Immature natural killer cell (primary cell): ENCODE data around the gene ZNF24. TPM values are rescaled to one million over a fixed set of nuclear protein-coding genes. Genes with fewer than 3 reads are reported as not detected.

Source experiments
- DNase-seq, 3 donors: peaks; one replicate each; pipeline ENCODE4 v3.0.0; 2022; ENCODE audit warnings: mixed read lengths in 1 of 3
- H3K27ac Mint-ChIP-seq, 6 donors: one replicate each; pipeline ENCODE4 v1.8.0; 2020; ENCODE audit warnings: mixed read lengths in 6 of 6, mild to moderate bottlenecking in 5 of 6, inconsistent platforms in 4 of 6, moderate library complexity in 3 of 6
- H3K27me3 Mint-ChIP-seq, 3 donors: one replicate each; pipeline ENCODE4 v1.8.0; 2020 to 2021; ENCODE audit warnings: low read depth in 3 of 3, mild to moderate bottlenecking in 3 of 3, mixed read lengths in 3 of 3, moderate library complexity in 3 of 3, inconsistent platforms in 1 of 3
- H3K36me3 Mint-ChIP-seq, 3 donors: one replicate each; pipeline ENCODE4 v1.8.0; 2020; ENCODE audit warnings: mixed read lengths in 3 of 3, inconsistent platforms in 2 of 3, mild to moderate bottlenecking in 2 of 3
- H3K4me1 Mint-ChIP-seq, 2 donors: one replicate each; pipeline ENCODE4 v1.8.0; 2020; ENCODE audit warnings: inconsistent platforms in 2 of 2, mild to moderate bottlenecking in 2 of 2, mixed read lengths in 2 of 2, moderate library complexity in 1 of 2
- H3K4me3 Mint-ChIP-seq, 5 donors: one replicate each; pipeline ENCODE4 v1.8.0; 2020; ENCODE audit warnings: mild to moderate bottlenecking in 5 of 5, mixed read lengths in 5 of 5, inconsistent platforms in 3 of 5, moderate library complexity in 3 of 5
- H3K9me3 Mint-ChIP-seq, 6 donors: one replicate each; pipeline ENCODE4 v1.8.0; 2020; ENCODE audit warnings: mild to moderate bottlenecking in 6 of 6, mixed read lengths in 6 of 6, inconsistent platforms in 4 of 6, moderate library complexity in 3 of 6
- polyA plus RNA-seq, 3 donors: library from polyadenylated mRNA; unstranded; fragments of 300-500 nt; fragmentation: Illumina TruSeq; gene quantifications; one replicate each; pipeline ENCODE4 v1.2.3, GENCODE V29; 2021

Gene ZNF24
- 10 to 100 TPM; 46.4 to 83.3 (median 76.7) TPM for polyA plus RNA-seq

DNA sequence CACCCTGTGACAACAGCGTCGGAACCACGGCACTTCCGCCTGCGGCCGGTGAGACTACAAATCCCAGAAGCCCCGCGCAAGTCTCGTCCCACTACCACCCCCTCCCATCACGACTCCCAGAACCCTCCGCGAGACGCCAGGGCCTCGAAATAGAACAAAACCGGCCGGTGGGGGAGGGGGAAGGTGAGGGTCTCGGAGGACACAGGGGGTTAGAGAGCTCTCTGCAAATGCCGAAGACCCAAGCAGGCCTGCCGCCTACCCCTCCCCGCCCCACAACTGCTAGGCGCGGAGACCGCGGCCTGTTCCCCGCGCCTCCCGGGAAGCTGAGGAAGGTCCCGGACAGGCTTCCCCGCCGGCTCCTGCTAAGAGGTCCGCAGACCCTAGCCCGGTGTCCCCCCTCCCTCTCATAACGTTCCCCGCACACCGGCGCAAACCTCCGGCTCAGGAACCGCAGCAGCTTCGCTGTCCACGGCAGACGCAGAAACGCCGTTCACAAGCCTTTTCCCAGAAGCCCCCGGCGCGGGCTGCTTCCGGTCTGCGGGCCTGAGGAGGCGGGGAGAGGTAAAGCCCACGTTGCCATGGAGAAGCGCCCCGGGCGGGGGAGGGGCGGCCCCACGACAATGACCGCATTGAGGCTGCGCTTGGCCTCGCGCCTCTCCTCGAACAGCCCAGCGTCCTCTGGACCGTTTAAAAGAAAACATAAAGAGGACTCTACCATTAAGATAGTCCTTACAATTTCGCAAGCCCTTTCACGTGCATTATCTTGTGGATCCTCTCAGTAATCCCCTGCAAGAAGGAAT lies at the start of gene ZNF24:
Gene ZNF24, minus strand, starts transcription at position 485 of the 800 bp plus-strand sequence. CDS start 3,770 bp downstream, outside the sequence.
- H3K4me1 Mint-ChIP-seq: peaks cover 33 to 57% of the 10 kb centered on the region in 2 donors
- DNase-seq: peak; percentile 93 to 94 (median 94)
- H3K36me3 Mint-ChIP-seq: peaks cover 0 to 14% (median 13%) of the 10 kb centered on the region in 3 donors
- H3K9me3 Mint-ChIP-seq: no peaks in the 10 kb centered on the region
- peak within 1 kb of the TSS; percentile 96 to 100 (median 97) for H3K4me3 Mint-ChIP-seq
- peaks cover 10 to 16% (median 15%) of the 10 kb centered on the region in 3 donors for H3K27me3 Mint-ChIP-seq
- peak within 1 kb of the TSS; percentile 91 to 100 (median 99) for H3K27ac Mint-ChIP-seq

- Mint-ChIP-seq H3K4me3 (no peak overlapping the region), H3K4me1 (no peaks in the 10 kb centered on the region), H3K9me3 (no peaks in the 10 kb centered on the region), H3K27me3 (peaks cover 2 to 3% (median 3%) of the 10 kb centered on the region in 3 donors), H3K27ac (no peak overlapping the region), H3K36me3 (no peaks in the 10 kb centered on the region)
- DNase-seq: no peak
These were observed 49.5 kb upstream of the ZNF24 start for GRCh38 chr18:35393716-35394115.

GRCh38 chr18:35392375-35392774 lies 48.2 kb upstream of the ZNF24 start:
- peaks cover 6 to 8% (median 8%) of the 10 kb centered on the region in 3 donors for H3K27me3 Mint-ChIP-seq
- no peaks in the 10 kb centered on the region for H3K9me3 Mint-ChIP-seq
- no peaks in the 10 kb centered on the region for H3K36me3 Mint-ChIP-seq
- no peak overlapping the region for H3K4me3 Mint-ChIP-seq
- H3K4me1 Mint-ChIP-seq: no peaks in the 10 kb centered on the region
- H3K27ac Mint-ChIP-seq: no peak overlapping the region
- DNase-seq: no peak

- H3K36me3 Mint-ChIP-seq: no peaks in the 10 kb centered on the region
- no peak overlapping the region for H3K4me3 Mint-ChIP-seq
- H3K9me3 Mint-ChIP-seq: no peaks in the 10 kb centered on the region
These were observed 46.9 kb upstream of the ZNF24 start for GRCh38 chr18:35390951-35391700.

GRCh38 chr18:35389095-35389618 lies 44.9 kb upstream of the ZNF24 start:
- H3K9me3 Mint-ChIP-seq: no peaks in the 10 kb centered on the region
- H3K36me3 Mint-ChIP-seq: no peaks in the 10 kb centered on the region
- H3K27me3 Mint-ChIP-seq: peaks cover 8 to 14% (median 11%) of the 10 kb centered on the region in 3 donors
- no peak overlapping the region for H3K4me3 Mint-ChIP-seq
- H3K27ac Mint-ChIP-seq: no peak overlapping the region
- DNase-seq: no peak
- H3K4me1 Mint-ChIP-seq: peaks cover 4 to 6% of the 10 kb centered on the region in 2 donors

More at GRCh38 chr18:35390951-35391700, 46.9 kb upstream of the ZNF24 start:
- no peak overlapping the region for H3K27ac Mint-ChIP-seq
- DNase-seq: no peak
- peaks cover 8% of the 10 kb centered on the region in 3 donors for H3K27me3 Mint-ChIP-seq
- H3K4me1 Mint-ChIP-seq: peaks cover 4 to 6% of the 10 kb centered on the region in 2 donors

GRCh38 chr18:35387152-35387571 lies 42.9 kb upstream of the ZNF24 start:
- H3K9me3 Mint-ChIP-seq: no peaks in the 10 kb centered on the region
- no peak overlapping the region for H3K4me3 Mint-ChIP-seq
- H3K4me1 Mint-ChIP-seq: peaks cover 4 to 6% of the 10 kb centered on the region in 2 donors
- H3K27me3 Mint-ChIP-seq: peaks cover 10 to 15% (median 11%) of the 10 kb centered on the region in 3 donors
- H3K36me3 Mint-ChIP-seq: no peaks in the 10 kb centered on the region
- H3K27ac Mint-ChIP-seq: no peak overlapping the region
- DNase-seq: no peak

- Mint-ChIP-seq H3K9me3 (no peaks in the 10 kb centered on the region), H3K4me1 (peaks cover 4 to 6% of the 10 kb centered on the region in 2 donors), H3K27me3 (peaks cover 10 to 15% (median 11%) of the 10 kb centered on the region in 3 donors), H3K4me3 (peak overlapping the region in 2 of 5 donors; percentile 14 to 34), H3K27ac (no peak overlapping the region), H3K36me3 (no peaks in the 10 kb centered on the region)
- DNase-seq: peak; percentile 65 to 77 (median 70)
These were observed 42.4 kb upstream of the ZNF24 start for GRCh38 chr18:35386600-35387100.

- no peak for DNase-seq
- Mint-ChIP-seq H3K27me3 (peaks cover 7 to 9% (median 9%) of the 10 kb centered on the region in 3 donors), H3K4me1 (peaks cover 4 to 6% of the 10 kb centered on the region in 2 donors), H3K4me3 (no peak overlapping the region), H3K36me3 (no peaks in the 10 kb centered on the region), H3K27ac (no peak overlapping the region), H3K9me3 (no peaks in the 10 kb centered on the region)
These were observed 38.9 kb upstream of the ZNF24 start for GRCh38 chr18:35383136-35383535.

DNA sequence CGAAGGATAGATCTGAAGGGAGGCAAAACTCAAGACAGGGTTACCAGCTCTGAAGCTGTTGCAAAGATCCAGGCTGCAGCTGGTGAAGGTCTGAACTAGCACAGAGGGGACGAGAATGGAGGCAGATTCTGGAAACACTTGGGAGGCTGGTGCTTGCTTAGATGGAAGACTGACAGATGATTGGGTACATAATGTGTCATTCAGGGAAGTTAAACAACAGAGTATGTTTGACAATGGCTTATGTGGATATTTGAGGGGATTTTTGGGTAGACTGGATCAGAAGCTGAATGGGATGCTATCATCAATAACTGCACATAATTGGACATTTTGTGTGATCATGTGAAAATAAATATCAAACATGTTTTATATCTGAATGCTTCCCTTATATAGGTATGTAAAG lies 35.2 kb upstream of the ZNF24 start:
- H3K4me1 Mint-ChIP-seq: peaks cover 14% of the 10 kb centered on the region in 2 donors
- peaks cover 6 to 9% (median 7%) of the 10 kb centered on the region in 3 donors for H3K27me3 Mint-ChIP-seq
- H3K36me3 Mint-ChIP-seq: no peaks in the 10 kb centered on the region
- H3K9me3 Mint-ChIP-seq: no peaks in the 10 kb centered on the region
- no peak overlapping the region for H3K27ac Mint-ChIP-seq
- no peak overlapping the region for H3K4me3 Mint-ChIP-seq
- DNase-seq: no peak

DNA sequence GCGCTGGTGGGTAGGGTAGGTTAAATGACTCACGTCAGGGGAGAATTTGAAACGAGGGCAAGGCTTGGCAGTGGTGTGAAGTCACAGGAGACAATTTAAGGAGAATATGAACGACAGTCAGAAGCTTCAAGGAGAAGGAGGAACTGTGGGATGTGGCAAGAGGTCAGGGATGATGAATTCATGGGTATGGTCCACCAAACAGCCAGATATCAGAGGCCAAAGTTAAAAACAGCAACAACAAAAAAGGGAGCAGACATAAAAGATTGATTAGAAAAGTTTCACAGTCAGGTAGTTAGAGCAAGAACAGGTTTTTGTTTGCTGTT lies 34.3 kb upstream of the ZNF24 start:
- H3K27me3 Mint-ChIP-seq: peaks cover 4 to 9% (median 5%) of the 10 kb centered on the region in 3 donors
- DNase-seq: no peak
- H3K27ac Mint-ChIP-seq: peak overlapping the region in 1 of 6 donors; percentile 35
- H3K9me3 Mint-ChIP-seq: no peaks in the 10 kb centered on the region
- peak overlapping the region in 4 of 5 donors; percentile 0 to 30 (median 2) for H3K4me3 Mint-ChIP-seq
- peaks cover 14% of the 10 kb centered on the region in 2 donors for H3K4me1 Mint-ChIP-seq
- no peaks in the 10 kb centered on the region for H3K36me3 Mint-ChIP-seq

- peak overlapping the region; percentile 80 to 83 (median 81) for H3K4me3 Mint-ChIP-seq
- no peak for DNase-seq
- H3K9me3 Mint-ChIP-seq: no peaks in the 10 kb centered on the region
- peaks cover 4 to 9% (median 5%) of the 10 kb centered on the region in 3 donors for H3K27me3 Mint-ChIP-seq
- no peaks in the 10 kb centered on the region for H3K36me3 Mint-ChIP-seq
- H3K4me1 Mint-ChIP-seq: peaks cover 14% of the 10 kb centered on the region in 2 donors
- peak overlapping the region in 5 of 6 donors; percentile 22 to 79 (median 63) for H3K27ac Mint-ChIP-seq
These were observed 33.8 kb upstream of the ZNF24 start for GRCh38 chr18:35377875-35378573.

- Mint-ChIP-seq H3K4me3 (peak within 1 kb of the TSS; percentile 86 to 93 (median 88)), H3K4me1 (peaks cover 14% of the 10 kb centered on the region in 2 donors), H3K27ac (peak within 1 kb of the TSS; percentile 52 to 84 (median 77))
These were observed 32.8 kb upstream of the ZNF24 start, which contains the start of gene ZNF396 for GRCh38 chr18:35376742-35377695. Gene ZNF396, minus strand, starts transcription at chr18:35377337. Its CDS starts 3,045 bp downstream, at chr18:35374292.

More at GRCh38 chr18:35376742-35377695, 32.8 kb upstream of the ZNF24 start, which contains the start of gene ZNF396:
- Mint-ChIP-seq H3K36me3 (no peaks in the 10 kb centered on the region), H3K27me3 (peaks cover 4 to 9% (median 5%) of the 10 kb centered on the region in 3 donors), H3K9me3 (no peaks in the 10 kb centered on the region)
- peak; percentile 72 to 75 (median 74) for DNase-seq
